Midbrain (tissue), 1 donor: ENCODE measurements around the gene SKA3.
"Not testable (repeated sequence)": the region's sequence is repeated elsewhere in the genome, so short reads cannot be mapped to it uniquely, and the experiment has no call there.

Experiments
- DNase-seq: peaks from one replicate; lab custom pipeline; 2025; lab: John Stamatoyannopoulos, UW

SKA3 gene

GRCh38 chr13:21165606-21166005 is 10.7 kb downstream of the SKA3 start:
- DNase-seq: not testable (repeated sequence)

GRCh38 chr13:21164631-21165030 is 11.7 kb downstream of the SKA3 start:
- DNase-seq: no peak

GRCh38 chr13:21152251-21152899 is 24.0 kb downstream of the SKA3 start:
- DNase-seq: no peak

- no peak for DNase-seq
Measured at GRCh38 chr13:21150013-21150412, 26.3 kb downstream of the SKA3 start.

GRCh38 chr13:21149568-21149967 is 26.8 kb downstream of the SKA3 start:
- DNase-seq: no peak

- DNase-seq: no peak
Measured at GRCh38 chr13:21148557-21149258, 27.6 kb downstream of the SKA3 start.

GRCh38 chr13:21147827-21148226 is 28.5 kb downstream of the SKA3 start:
- no peak for DNase-seq

GRCh38 chr13:21142766-21143165 is 33.6 kb downstream of the SKA3 start:
- no peak for DNase-seq

GRCh38 chr13:21139374-21139773 is 37.0 kb downstream of the SKA3 start:
- no peak for DNase-seq

GRCh38 chr13:21138561-21138960 is 37.8 kb downstream of the SKA3 start:
- DNase-seq: no peak

GRCh38 chr13:21137696-21138095 is 38.7 kb downstream of the SKA3 start:
- no peak for DNase-seq

GRCh38 chr13:21135833-21136232 is 40.5 kb downstream of the SKA3 start:
- not testable (repeated sequence) for DNase-seq

GRCh38 chr13:21134475-21134874 is 41.9 kb downstream of the SKA3 start:
- no peak for DNase-seq

- no peak for DNase-seq
Measured at GRCh38 chr13:21133077-21133476, 43.3 kb downstream of the SKA3 start.

- DNase-seq: no peak
Measured at GRCh38 chr13:21130116-21130515, 46.2 kb downstream of the SKA3 start.

GRCh38 chr13:21124852-21125251 is 51.5 kb downstream of the SKA3 start:
- DNase-seq: no peak

GRCh38 chr13:21123956-21124355 is 52.4 kb downstream of the SKA3 start:
- no peak for DNase-seq

GRCh38 chr13:21121616-21122015 is 54.7 kb downstream of the SKA3 start:
- no peak for DNase-seq

GRCh38 chr13:21120191-21120590 is 56.2 kb downstream of the SKA3 start:
- DNase-seq: no peak

- DNase-seq: no peak
Measured at GRCh38 chr13:21119526-21119925, 56.8 kb downstream of the SKA3 start.

- DNase-seq: no peak
Measured at GRCh38 chr13:21118180-21118579, 58.2 kb downstream of the SKA3 start.

GRCh38 chr13:21117104-21117809 is 59.1 kb downstream of the SKA3 start:
- no peak for DNase-seq

- DNase-seq: no peak
Measured at GRCh38 chr13:21116141-21116540, 60.2 kb downstream of the SKA3 start.
